Erythroblast (primary cell): ENCODE data around the gene ANTXR2.

Experiments
- GATA1 ChIP-seq: IDR thresholded peaks from 2 replicates; pipeline ENCODE4 v1.6.1; 2011; ENCODE audit warnings: low read depth, mild to moderate bottlenecking, control low read depth, low read length, moderate library complexity
- POLR2A ChIP-seq: IDR thresholded peaks from 2 replicates; pipeline ENCODE4 v1.6.1; 2011; ENCODE audit warnings: mild to moderate bottlenecking, low read length

- TF ChIP-seq POLR2A (no peak), GATA1 (no peak)
Measured at GRCh38 chr4:80027611-80028010, 45.4 kb downstream of the ANTXR2 start.
